Measurements from ENCODE around the gene PFN4. TPM values are rescaled to one million over a fixed set of nuclear protein-coding genes. Genes with fewer than 3 reads are reported as not detected.
A peak's percentile ranks its signal among the peaks of the same experiment; 100 is the strongest.

The PFN4 gene
- total and polyA plus RNA-seq, 2 of the 4 experiments (the other 2 are of a cell fraction): 0.36 to 0.48 TPM

DNA sequence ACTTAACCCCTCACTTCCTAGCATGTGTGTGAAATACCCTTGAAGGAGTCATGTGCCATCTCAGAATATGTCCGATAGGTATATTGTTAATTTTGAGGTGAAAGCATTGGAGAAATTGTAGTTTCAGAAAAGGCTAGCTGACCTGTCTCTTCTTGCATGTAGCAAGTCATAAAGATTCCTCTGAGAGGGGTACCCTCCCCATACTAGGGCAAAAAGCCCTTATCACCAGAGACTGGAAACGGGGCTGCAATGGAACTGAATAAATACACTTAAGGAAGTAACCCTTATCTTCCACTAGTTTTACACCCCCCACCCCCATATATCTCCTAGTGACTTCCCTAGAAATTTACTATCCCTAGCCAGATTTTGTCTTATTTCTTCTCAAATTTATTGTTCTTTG is 45.3 kb downstream of the PFN4 start:
- BruUV-seq (replicated peaks): no TSS peak
- intact Hi-C loops (cut with micrococcal nuclease): no loop called here
- Histone ChIP-seq H2AFZ (replicated peaks; ENCODE audit: low read length, poor library complexity) (no peak overlapping the region), H3K36me3 (ENCODE audit: control insufficient read depth, insufficient read depth, low read length) (peaks cover 17% of the 10 kb centered on the region), H3K4me3 (ENCODE audit: insufficient read depth, low read depth, low read length) (0 out of 2 replicates have a peak overlapping the region, but pooled peaks have one; percentile 73), H4K8ac (ENCODE audit: low read depth in 2 of 2, low read length in 2 of 2) (peak overlapping the region; percentile 63 to 77; a peak in 3 of 4 replicates), H3K4me1 (ENCODE audit: control insufficient read depth, insufficient read depth, low read length) (peaks cover 3% of the 10 kb centered on the region; the same call in 1 of the 2 replicates), H3K27me3 (ENCODE audit: control insufficient read depth, insufficient read depth, low read length) (no peaks in the 10 kb centered on the region), H2BK120ac (ENCODE audit: low read depth, low read length) (no peak overlapping the region), H3K4ac (ENCODE audit: low read depth, low read length) (no peak overlapping the region; the same call in 1 of the 2 replicates), H2BK15ac (ENCODE audit: low read depth, low read length) (no peak overlapping the region), H3K27ac (ENCODE audit: insufficient read depth, low read length) (no peak overlapping the region), H3K9me1 (ENCODE audit: insufficient read depth, low read length) (peaks cover 3% of the 10 kb centered on the region; the same call in 1 of the 2 replicates), H3K9ac (ENCODE audit: low read depth, low read length) (no peak overlapping the region), H3K18ac (ENCODE audit: low read depth, low read length) (no peak overlapping the region), H3K56ac (ENCODE audit: extremely low read depth, insufficient read depth, low read length) (no peak overlapping the region), H2BK20ac (ENCODE audit: low read depth, low read length) (no peak overlapping the region), H3K79me1 (ENCODE audit: low read depth in 1 of 2, low read length in 2 of 2) (peaks cover 14 to 40% of the 10 kb centered on the region in 2 experiments), H4K5ac (ENCODE audit: low read depth, low read length) (peak overlapping the region; percentile 85), H3K4me2 (ENCODE audit: low read depth, low read length) (peak overlapping the region; percentile 69), H2BK5ac (ENCODE audit: low read depth, low read length, poor library complexity, severe bottlenecking) (no peak overlapping the region), H3K14ac (replicated peaks; ENCODE audit: low read depth, low read length) (no peak overlapping the region), H2AK5ac (ENCODE audit: low read depth, low read length) (0 out of 2 replicates have a peak overlapping the region, but pooled peaks have one; percentile 5), H3K9me3 (ENCODE audit: control insufficient read depth, insufficient read depth, low read length) (no peaks in the 10 kb centered on the region), H4K91ac (ENCODE audit: insufficient read depth, low read depth, low read length) (no peak overlapping the region; the same call in 1 of the 2 replicates), H4K20me1 (ENCODE audit: insufficient read depth, low read length) (no peaks in the 10 kb centered on the region; the same call in 1 of the 2 replicates), H2AK9ac (replicated peaks; ENCODE audit: low read depth, low read length, poor library complexity) (peak overlapping the region; percentile 96), H3K23ac (ENCODE audit: low read depth, low read length) (0 out of 2 replicates have a peak overlapping the region, but pooled peaks have one; percentile 31)
- DNase-seq (no peak), ATAC-seq (ENCODE audit: low read depth) (no peak)
- dilution Hi-C loops (cut with HindIII; ENCODE audit: low sequenced_read_pairs, unreplicated experiment): no loop called here
- CTCF ChIA-PET: interaction anchor here (0.6 kb wide), 1 partner anchor 304 kb away, joined by 5 read pairs; no protein-coding TSS in a partner anchor
- POLR2A ChIA-PET (ENCODE audit: unreplicated experiment): no interaction called here
- no peak for TF ChIP-seq FOS (IDR thresholded peaks at IDR 0.05; ENCODE audit: low read depth, low read length)
- TF ChIP-seq RAD21 (IDR thresholded peaks at IDR 0.05; ENCODE audit: low read length): no peak
- no peak for TF ChIP-seq NFE2L2 (IDR thresholded peaks at IDR 0.05; ENCODE audit: low read depth, low read length)
- TF ChIP-seq POLR2A (IDR thresholded peaks at IDR 0.05; ENCODE audit: low read depth, low read length): no peak
- no peak for TF ChIP-seq BHLHE40 (IDR thresholded peaks at IDR 0.05; ENCODE audit: low read depth, low read length)
- in situ Hi-C loops (cut with MboI; ENCODE audit: low sequenced_read_pairs): loop anchor here (10.0 kb wide), 1 partner anchor 253 kb away; no protein-coding TSS in a partner anchor
- no CpG with 5 or more reads among the region's 2 CpGs for WGBS, 2 experiments (ENCODE audit: extremely low coverage in 2 of 2, insufficient read length in 1 of 2)
